ENCODE measurements around the gene AKAP10. TPM values are rescaled to one million over a fixed set of nuclear protein-coding genes. Genes with fewer than 3 reads are reported as not detected.
"Not testable (repeated sequence)": the region's sequence is repeated elsewhere in the genome, so short reads cannot be mapped to it uniquely, and the experiment has no call there.

AKAP10 gene
- total RNA-seq, 5 donors from 2014 or later (not counting 1 experiment from before 2014, with no cell fraction given) = 43.3 to 61.3 (median 53.9) TPM

GRCh38 chr17:19890001-19890400, 87.6 kb downstream of the AKAP10 start:
- H3K36me3 ChIP-seq (ENCODE audit: control insufficient read depth in 2 of 2, extremely low read depth in 1 of 2, insufficient read depth in 1 of 2, low read length in 1 of 2); H3K4me1 ChIP-seq (ENCODE audit: control insufficient read depth in 1 of 2, extremely low read depth in 1 of 2, insufficient read depth in 2 of 2, low read length in 2 of 2); H3K4me1 Mint-ChIP-seq; H3K27ac ChIP-seq (ENCODE audit: low read length); H3K27ac Mint-ChIP-seq; H3K4me3 ChIP-seq (ENCODE audit: control insufficient read depth in 1 of 2, extremely low read depth in 1 of 2, low read length in 1 of 2); H3K36me3 Mint-ChIP-seq; DNase-seq; POLR2A ChIA-PET; H3K9me3 ChIP-seq; H3K27me3 ChIP-seq (replicated peaks in 1 of 2; ENCODE audit: control insufficient read depth in 2 of 2, extremely low read depth in 1 of 2, insufficient read depth in 2 of 2, low read length in 1 of 2); H3K9me3 Mint-ChIP-seq; ATAC-seq (replicated peaks in 1 of 4); H3K27me3 Mint-ChIP-seq; H3K4me3 Mint-ChIP-seq: not testable (repeated sequence)
- 100% methylated on average over 2 of the region's 5 CpGs for WGBS (ENCODE audit: insufficient coverage)
- CTCF ChIA-PET = interaction anchor here in 1 of 2 donors (0.6 kb wide), 1 partner anchor 364 kb away, joined by 11 read pairs; no protein-coding TSS in a partner anchor

DNA sequence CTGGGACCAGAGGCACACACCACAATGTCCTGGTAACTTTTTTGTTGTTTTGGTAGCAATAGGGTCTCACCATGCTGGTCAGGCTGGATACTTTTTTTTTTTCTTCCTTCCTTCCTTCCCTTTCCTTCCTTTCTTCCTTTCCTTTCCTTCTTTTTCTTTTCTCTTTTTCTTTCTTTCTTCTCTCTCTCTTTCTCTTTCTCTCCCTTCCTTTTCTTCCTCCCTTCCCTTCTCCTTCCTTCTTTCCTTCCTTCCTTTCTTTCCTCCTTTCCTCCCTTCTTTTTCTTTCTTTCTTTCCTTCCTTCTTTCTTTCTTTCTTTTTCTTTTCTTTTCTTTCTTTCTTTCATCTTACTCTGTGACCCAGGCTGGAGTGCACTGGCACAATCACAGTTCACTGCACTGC, 91.5 kb downstream of the AKAP10 start:
- ATAC-seq (replicated peaks in 1 of 4) (no peak), DNase-seq (no peak)
- no peaks in the 10 kb centered on the region for H3K36me3 ChIP-seq (ENCODE audit: control insufficient read depth in 2 of 2, extremely low read depth in 1 of 2, insufficient read depth in 1 of 2, low read length in 1 of 2)
- H3K9me3 ChIP-seq = no peaks in the 10 kb centered on the region
- H3K4me3 Mint-ChIP-seq = no peak overlapping the region
- H3K27me3 ChIP-seq (replicated peaks in 1 of 2; ENCODE audit: control insufficient read depth in 2 of 2, extremely low read depth in 1 of 2, insufficient read depth in 2 of 2, low read length in 1 of 2) = peaks cover 0 to 2% of the 10 kb centered on the region in 2 experiments
- no peak overlapping the region for H3K4me3 ChIP-seq (ENCODE audit: control insufficient read depth in 1 of 2, extremely low read depth in 1 of 2, low read length in 1 of 2)
- no peak overlapping the region for H3K27ac ChIP-seq (ENCODE audit: low read length)
- CTCF ChIA-PET = interaction anchor here in 1 of 2 donors (0.7 kb wide), 1 partner anchor 30 kb away, joined by 6 read pairs; no protein-coding TSS in a partner anchor
- no peaks in the 10 kb centered on the region for H3K27me3 Mint-ChIP-seq
- H3K9me3 Mint-ChIP-seq = no peaks in the 10 kb centered on the region
- H3K27ac Mint-ChIP-seq = no peak overlapping the region
- H3K36me3 Mint-ChIP-seq = no peaks in the 10 kb centered on the region
- H3K4me1 ChIP-seq (ENCODE audit: control insufficient read depth in 1 of 2, extremely low read depth in 1 of 2, insufficient read depth in 2 of 2, low read length in 2 of 2) = no peaks in the 10 kb centered on the region
- peaks cover 0 to 6% (median 0%) of the 10 kb centered on the region in 3 donors for H3K4me1 Mint-ChIP-seq
- POLR2A ChIA-PET = no interaction called here

GRCh38 chr17:19883537-19884215, 94.0 kb downstream of the AKAP10 start:
- no peak for ATAC-seq (replicated peaks in 1 of 4)
- Histone ChIP-seq H3K36me3 (ENCODE audit: control insufficient read depth in 2 of 2, extremely low read depth in 1 of 2, insufficient read depth in 1 of 2, low read length in 1 of 2) (no peaks in the 10 kb centered on the region), H3K27me3 (replicated peaks in 1 of 2; ENCODE audit: control insufficient read depth in 2 of 2, extremely low read depth in 1 of 2, insufficient read depth in 2 of 2, low read length in 1 of 2) (peaks cover 0 to 4% of the 10 kb centered on the region in 2 experiments), H3K27ac (ENCODE audit: low read length) (no peak overlapping the region), H3K9me3 (no peaks in the 10 kb centered on the region), H3K4me1 (ENCODE audit: control insufficient read depth in 1 of 2, extremely low read depth in 1 of 2, insufficient read depth in 2 of 2, low read length in 2 of 2) (peaks cover 8 to 12% of the 10 kb centered on the region in 2 experiments), H3K4me3 (ENCODE audit: control insufficient read depth in 1 of 2, extremely low read depth in 1 of 2, low read length in 1 of 2) (no peak overlapping the region)
- ChIA-PET CTCF (no interaction called here), POLR2A (no interaction called here)
- Mint-ChIP-seq H3K27ac (no peak overlapping the region), H3K27me3 (no peaks in the 10 kb centered on the region), H3K4me1 (peaks cover 10 to 19% (median 11%) of the 10 kb centered on the region in 3 donors), H3K9me3 (no peaks in the 10 kb centered on the region), H3K36me3 (no peaks in the 10 kb centered on the region), H3K4me3 (no peak overlapping the region)
- no peak for DNase-seq
- WGBS (ENCODE audit: insufficient coverage) = no CpG with 5 or more reads among the region's 8 CpGs

- Mint-ChIP-seq H3K27ac (peak overlapping the region in 1 of 2 donors; percentile 22), H3K9me3 (no peaks in the 10 kb centered on the region), H3K4me1 (peaks cover 40 to 46% (median 42%) of the 10 kb centered on the region in 3 donors), H3K4me3 (no peak overlapping the region), H3K27me3 (no peaks in the 10 kb centered on the region), H3K36me3 (no peaks in the 10 kb centered on the region)
- ChIA-PET POLR2A (no interaction called here), CTCF (no interaction called here)
- no peak overlapping the region for H3K27ac ChIP-seq (ENCODE audit: low read length)
- no peak for DNase-seq
- no peak for ATAC-seq (replicated peaks in 1 of 4)
- H3K4me3 ChIP-seq (ENCODE audit: control insufficient read depth in 1 of 2, extremely low read depth in 1 of 2, low read length in 1 of 2) = no peak overlapping the region
- H3K4me1 ChIP-seq (ENCODE audit: control insufficient read depth in 1 of 2, extremely low read depth in 1 of 2, insufficient read depth in 2 of 2, low read length in 2 of 2) = peaks cover 35 to 45% of the 10 kb centered on the region in 2 experiments
- no peaks in the 10 kb centered on the region for H3K36me3 ChIP-seq (ENCODE audit: control insufficient read depth in 2 of 2, extremely low read depth in 1 of 2, insufficient read depth in 1 of 2, low read length in 1 of 2)
- no peaks in the 10 kb centered on the region for H3K9me3 ChIP-seq
- H3K27me3 ChIP-seq (replicated peaks in 1 of 2; ENCODE audit: control insufficient read depth in 2 of 2, extremely low read depth in 1 of 2, insufficient read depth in 2 of 2, low read length in 1 of 2) = peaks cover 0 to 4% of the 10 kb centered on the region in 2 experiments
- 100% methylated on average over 1 of the region's 4 CpGs for WGBS (ENCODE audit: insufficient coverage)
Measured at GRCh38 chr17:19880393-19880792, 97.2 kb downstream of the AKAP10 start.

GRCh38 chr17:19877364-19877945, 100.2 kb downstream of the AKAP10 start:
- WGBS (ENCODE audit: insufficient coverage) = no CpG with 5 or more reads among the region's 6 CpGs
- Histone ChIP-seq H3K4me3 (ENCODE audit: control insufficient read depth in 1 of 2, extremely low read depth in 1 of 2, low read length in 1 of 2) (peak overlapping the region in 1 of 2 donors; percentile 49), H3K36me3 (ENCODE audit: control insufficient read depth in 2 of 2, extremely low read depth in 1 of 2, insufficient read depth in 1 of 2, low read length in 1 of 2) (no peaks in the 10 kb centered on the region), H3K9me3 (no peaks in the 10 kb centered on the region), H3K27ac (ENCODE audit: low read length) (peak overlapping the region; percentile 66), H3K27me3 (replicated peaks in 1 of 2; ENCODE audit: control insufficient read depth in 2 of 2, extremely low read depth in 1 of 2, insufficient read depth in 2 of 2, low read length in 1 of 2) (peaks cover 0 to 4% of the 10 kb centered on the region in 2 experiments), H3K4me1 (ENCODE audit: control insufficient read depth in 1 of 2, extremely low read depth in 1 of 2, insufficient read depth in 2 of 2, low read length in 2 of 2) (peaks cover 35 to 48% of the 10 kb centered on the region in 2 experiments)
- Mint-ChIP-seq H3K27ac (peak overlapping the region; percentile 95 to 96), H3K36me3 (no peaks in the 10 kb centered on the region), H3K9me3 (no peaks in the 10 kb centered on the region), H3K4me3 (peak overlapping the region in 2 of 3 donors; percentile 2 to 71), H3K27me3 (no peaks in the 10 kb centered on the region), H3K4me1 (peaks cover 42 to 62% (median 47%) of the 10 kb centered on the region in 3 donors)
- ChIA-PET POLR2A (no interaction called here), CTCF (interaction anchor here in 1 of 2 donors (0.6 kb wide), 1 partner anchor 11 kb away, joined by 4 read pairs; no protein-coding TSS in a partner anchor)
- no peak for ATAC-seq (replicated peaks in 1 of 4)
- no peak for DNase-seq

DNA sequence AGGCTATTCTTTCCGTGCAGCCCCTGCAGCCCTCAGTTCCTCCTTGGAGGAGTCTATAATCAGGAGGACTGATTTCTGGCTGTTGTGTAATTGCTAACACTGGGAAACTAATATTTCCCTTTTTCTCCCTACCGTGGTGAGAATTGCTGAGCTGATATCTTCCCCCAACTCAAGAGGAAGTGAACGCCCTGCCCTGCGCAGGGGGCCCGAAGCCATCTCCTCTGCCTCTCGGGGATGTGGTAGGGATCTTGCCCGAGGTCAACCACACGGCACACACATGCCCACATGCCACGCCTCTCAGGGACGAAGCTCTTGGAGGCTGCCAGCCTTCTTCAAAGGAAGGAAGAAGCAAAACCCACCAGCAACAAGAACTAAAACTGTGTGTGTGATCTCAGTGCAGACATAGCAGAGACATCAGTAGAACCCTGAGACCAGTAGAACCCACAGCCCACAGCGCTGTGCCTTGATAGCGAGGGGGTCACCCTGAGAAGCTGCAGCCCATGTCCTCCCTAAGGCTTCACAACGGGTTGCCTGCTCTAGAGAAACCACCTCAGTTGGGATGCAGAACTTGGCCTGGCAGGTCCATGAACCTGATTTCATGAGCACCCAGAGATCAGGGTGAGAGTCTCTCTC, 101.0 kb downstream of the AKAP10 start:
- ChIA-PET POLR2A (interaction anchor here in 1 of 2 donors (1.5 kb wide), 1 partner anchor 10 kb away, joined by 3 read pairs; no protein-coding TSS in a partner anchor), CTCF (no interaction called here)
- Mint-ChIP-seq H3K4me3 (peak overlapping the region; percentile 47 to 71 (median 51)), H3K36me3 (no peaks in the 10 kb centered on the region), H3K27ac (peak overlapping the region; percentile 95 to 96), H3K27me3 (no peaks in the 10 kb centered on the region), H3K4me1 (peaks cover 44 to 62% (median 50%) of the 10 kb centered on the region in 3 donors), H3K9me3 (no peaks in the 10 kb centered on the region)
- H3K27me3 ChIP-seq (replicated peaks in 1 of 2; ENCODE audit: control insufficient read depth in 2 of 2, extremely low read depth in 1 of 2, insufficient read depth in 2 of 2, low read length in 1 of 2) = peaks cover 0 to 4% of the 10 kb centered on the region in 2 experiments
- DNase-seq = peak; percentile 36 to 81 (median 60)
- H3K27ac ChIP-seq (ENCODE audit: low read length) = peak overlapping the region; percentile 66
- peaks cover 35 to 48% of the 10 kb centered on the region in 2 experiments for H3K4me1 ChIP-seq (ENCODE audit: control insufficient read depth in 1 of 2, extremely low read depth in 1 of 2, insufficient read depth in 2 of 2, low read length in 2 of 2)
- no peaks in the 10 kb centered on the region for H3K9me3 ChIP-seq
- ATAC-seq (replicated peaks in 1 of 4) = peak; percentile 91 to 98 (median 96)
- WGBS (ENCODE audit: insufficient coverage) = 20% methylated on average over 1 of the region's 13 CpGs
- peak overlapping the region; percentile 8 to 49 for H3K4me3 ChIP-seq (ENCODE audit: control insufficient read depth in 1 of 2, extremely low read depth in 1 of 2, low read length in 1 of 2)
- no peaks in the 10 kb centered on the region for H3K36me3 ChIP-seq (ENCODE audit: control insufficient read depth in 2 of 2, extremely low read depth in 1 of 2, insufficient read depth in 1 of 2, low read length in 1 of 2)

Measured in T-cell (primary cell).